Parathyroid adenoma (tissue), 2 donors: ENCODE results near the gene RAP1GAP2.
"Not testable (repeated sequence)": the region's sequence is repeated elsewhere in the genome, so short reads cannot be mapped to it uniquely, and the experiment has no call there.

Source experiments
- H2AFZ ChIP-seq: fragments of 300-600 bp; sonication (generic); one replicate; pipeline ENCODE4 v1.7.0; 2017; ENCODE audit warnings: antibody characterized with exemption, mild to moderate bottlenecking
- H3K27ac ChIP-seq: fragments of 300-600 bp; sonication (generic); one replicate; pipeline ENCODE4 v1.7.0; 2017
- H3K27me3 ChIP-seq: fragments of 300-600 bp; sonication (generic); one replicate; pipeline ENCODE4 v1.7.0; 2017; ENCODE audit warnings: low read length; ENCODE audit not compliant: control insufficient read depth, insufficient read depth
- H3K36me3 ChIP-seq: fragments of 300-600 bp; sonication (generic); one replicate; pipeline ENCODE4 v1.7.0; 2017; ENCODE audit warnings: low read length; ENCODE audit not compliant: control insufficient read depth, insufficient read depth
- H3K4me1 ChIP-seq: fragments of 300-600 bp; sonication (generic); one replicate; pipeline ENCODE4 v1.7.0; 2017; ENCODE audit warnings: control low read depth
- H3K4me2 ChIP-seq: fragments of 300-600 bp; sonication (generic); one replicate; pipeline ENCODE4 v1.7.0; 2017; ENCODE audit warnings: low read length
- H3K4me3 ChIP-seq: fragments of 300-600 bp; sonication (generic); one replicate; pipeline ENCODE4 v1.7.0; 2017; ENCODE audit warnings: low read depth, low read length
- H3K79me2 ChIP-seq: fragments of 300-600 bp; sonication (generic); one replicate; pipeline ENCODE4 v1.7.0; 2017; ENCODE audit warnings: control low read depth
- H3K9ac ChIP-seq: fragments of 300-600 bp; sonication (generic); one replicate; pipeline ENCODE4 v1.7.0; 2017; ENCODE audit warnings: mild to moderate bottlenecking
- H3K9me3 ChIP-seq: fragments of 300-600 bp; sonication (generic); one replicate; pipeline ENCODE4 v1.7.0; 2017; ENCODE audit warnings: low read length; ENCODE audit not compliant: control insufficient read depth
- TF ChIP-seq, protein P1 (sequence below): fragments of 300-600 bp; sonication (generic); IDR thresholded peaks from one replicate; pipeline ENCODE4 v1.7.0; 2017; ENCODE audit warnings: antibody characterized with exemption, mild to moderate bottlenecking
- donor health status: primary hyperparathyroidism.

Gene RAP1GAP2

DNA sequence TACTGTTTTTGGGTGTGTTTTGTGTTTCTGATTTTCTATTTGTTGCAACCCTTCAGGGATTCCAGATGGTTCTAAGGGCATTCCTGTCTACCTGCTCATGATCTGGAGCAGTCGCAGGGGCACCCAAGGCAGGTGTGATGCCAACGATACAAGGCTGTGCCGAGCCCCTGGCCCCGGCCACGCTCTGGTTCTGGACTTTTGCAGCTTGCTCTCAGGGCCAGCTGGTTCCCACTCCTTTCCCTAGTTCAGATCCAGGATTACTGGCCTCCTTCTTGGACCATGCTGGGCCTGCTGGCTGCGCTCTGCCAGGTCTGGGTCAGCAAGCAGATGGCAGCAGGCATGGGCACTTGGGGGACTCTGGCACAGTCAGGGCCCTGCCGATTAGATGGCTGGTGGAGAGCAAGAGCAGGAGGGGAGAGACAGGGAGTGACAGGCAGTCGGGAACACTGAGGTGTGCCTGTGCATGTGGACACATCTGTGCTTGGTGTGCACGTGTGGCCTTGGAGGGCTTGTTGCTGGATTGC is 15.2 kb upstream of the RAP1GAP2 start:
- Histone ChIP-seq H3K27me3 (no peaks in the 10 kb centered on the region), H3K36me3 (no peaks in the 10 kb centered on the region), H3K4me1 (no peaks in the 10 kb centered on the region), H3K4me2 (no peak overlapping the region), H3K4me3 (no peak overlapping the region), H3K9me3 (no peaks in the 10 kb centered on the region), H3K27ac (no peak overlapping the region), H3K9ac (no peak overlapping the region), H2AFZ (no peak overlapping the region), H3K79me2 (no peaks in the 10 kb centered on the region)
- TF ChIP-seq, protein P1, sequence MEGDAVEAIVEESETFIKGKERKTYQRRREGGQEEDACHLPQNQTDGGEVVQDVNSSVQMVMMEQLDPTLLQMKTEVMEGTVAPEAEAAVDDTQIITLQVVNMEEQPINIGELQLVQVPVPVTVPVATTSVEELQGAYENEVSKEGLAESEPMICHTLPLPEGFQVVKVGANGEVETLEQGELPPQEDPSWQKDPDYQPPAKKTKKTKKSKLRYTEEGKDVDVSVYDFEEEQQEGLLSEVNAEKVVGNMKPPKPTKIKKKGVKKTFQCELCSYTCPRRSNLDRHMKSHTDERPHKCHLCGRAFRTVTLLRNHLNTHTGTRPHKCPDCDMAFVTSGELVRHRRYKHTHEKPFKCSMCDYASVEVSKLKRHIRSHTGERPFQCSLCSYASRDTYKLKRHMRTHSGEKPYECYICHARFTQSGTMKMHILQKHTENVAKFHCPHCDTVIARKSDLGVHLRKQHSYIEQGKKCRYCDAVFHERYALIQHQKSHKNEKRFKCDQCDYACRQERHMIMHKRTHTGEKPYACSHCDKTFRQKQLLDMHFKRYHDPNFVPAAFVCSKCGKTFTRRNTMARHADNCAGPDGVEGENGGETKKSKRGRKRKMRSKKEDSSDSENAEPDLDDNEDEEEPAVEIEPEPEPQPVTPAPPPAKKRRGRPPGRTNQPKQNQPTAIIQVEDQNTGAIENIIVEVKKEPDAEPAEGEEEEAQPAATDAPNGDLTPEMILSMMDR: no peak

DNA sequence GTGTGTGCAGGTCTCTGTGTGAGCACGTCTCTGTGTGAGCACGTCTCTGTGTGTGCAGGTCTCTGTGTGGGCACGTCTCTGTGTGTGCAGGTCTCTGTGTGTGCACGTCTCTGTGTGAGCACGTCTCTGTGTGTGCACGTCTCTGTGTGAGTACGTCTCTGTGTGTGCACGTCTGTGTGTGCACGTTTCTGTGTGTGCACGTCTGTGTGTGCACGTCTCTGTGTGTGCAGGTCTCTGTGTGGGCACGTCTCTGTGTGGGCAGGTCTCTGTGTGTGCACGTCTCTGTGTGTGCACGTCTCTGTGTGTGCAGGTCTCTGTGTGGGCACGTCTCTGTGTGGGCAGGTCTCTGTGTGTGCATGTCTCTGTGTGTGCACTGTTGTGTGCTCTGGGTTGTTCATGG is 14.6 kb upstream of the RAP1GAP2 start:
- not testable (repeated sequence) for H3K9ac ChIP-seq

DNA sequence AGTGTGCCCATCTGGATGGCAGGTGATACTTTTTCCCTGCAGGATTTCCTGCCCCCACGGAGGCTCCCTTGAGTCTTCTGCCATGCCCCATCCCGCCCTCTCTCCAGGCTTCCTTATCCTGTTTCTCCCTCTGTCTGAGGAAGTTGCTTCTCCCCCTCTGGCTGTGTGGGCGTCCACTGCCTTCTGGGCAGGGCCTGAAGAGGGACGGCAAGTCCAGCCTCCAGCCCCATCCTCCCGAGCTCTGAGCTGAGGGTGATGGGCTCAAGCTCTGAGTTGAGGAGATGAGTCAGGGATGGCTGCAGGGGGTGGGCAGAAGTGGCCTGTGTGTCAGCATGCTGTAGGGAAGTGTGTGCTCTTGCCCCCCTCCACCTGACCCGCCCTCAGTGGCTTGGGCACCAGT is 14.2 kb upstream of the RAP1GAP2 start:
- H3K79me2 ChIP-seq: no peaks in the 10 kb centered on the region
- no peaks in the 10 kb centered on the region for H3K9me3 ChIP-seq
- H3K4me3 ChIP-seq: no peak overlapping the region
- TF ChIP-seq, protein P1: no peak
- H3K9ac ChIP-seq: no peak overlapping the region
- H3K36me3 ChIP-seq: no peaks in the 10 kb centered on the region
- H3K4me1 ChIP-seq: no peaks in the 10 kb centered on the region
- no peak overlapping the region for H3K4me2 ChIP-seq
- no peak overlapping the region for H2AFZ ChIP-seq
- H3K27ac ChIP-seq: no peak overlapping the region
- H3K27me3 ChIP-seq: no peaks in the 10 kb centered on the region

More for the DNA sequence above, 14.6 kb upstream of the RAP1GAP2 start:
- not testable (repeated sequence) for H3K4me2 ChIP-seq, H3K36me3 ChIP-seq, H3K27ac ChIP-seq, H3K9me3 ChIP-seq, H3K27me3 ChIP-seq, H3K79me2 ChIP-seq, H3K4me1 ChIP-seq, H3K4me3 ChIP-seq, H2AFZ ChIP-seq

DNA sequence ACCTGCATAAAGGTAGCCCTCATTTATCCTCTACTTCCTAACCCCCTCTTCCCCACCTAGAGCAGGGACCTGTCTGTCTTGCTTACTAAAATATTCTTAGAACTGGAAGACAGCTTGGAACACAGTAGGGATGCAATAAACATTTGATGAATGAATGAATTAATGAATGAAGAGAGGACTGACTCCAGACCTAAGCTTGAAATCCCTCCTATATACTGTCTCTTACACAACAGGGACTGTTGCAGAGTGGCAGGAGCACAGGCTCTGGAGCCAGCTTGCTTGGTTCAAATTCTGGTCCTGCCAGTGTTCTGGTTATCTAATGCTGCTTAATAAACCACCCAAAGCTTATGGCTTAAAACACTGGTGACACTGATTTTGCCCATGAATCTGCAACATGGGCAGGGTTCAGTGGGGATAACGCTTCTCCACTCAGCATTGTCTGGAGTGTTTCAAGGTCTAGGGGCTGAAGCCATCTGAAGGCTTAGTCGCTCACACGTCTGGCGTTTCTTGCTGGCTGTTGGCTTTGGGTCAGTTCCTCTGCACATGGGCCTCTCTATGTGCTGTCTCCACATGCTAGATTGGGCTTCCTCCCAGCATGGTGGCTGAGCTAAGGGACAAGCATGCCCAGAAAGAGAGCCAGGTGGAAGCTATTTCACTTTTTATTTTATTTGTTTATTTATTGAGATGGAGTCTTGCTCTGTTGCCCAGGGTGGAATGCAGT is 12.8 kb upstream of the RAP1GAP2 start:
- Histone ChIP-seq H3K9ac (no peak overlapping the region), H3K9me3 (no peaks in the 10 kb centered on the region)
- TF ChIP-seq, protein P1: no peak

DNA sequence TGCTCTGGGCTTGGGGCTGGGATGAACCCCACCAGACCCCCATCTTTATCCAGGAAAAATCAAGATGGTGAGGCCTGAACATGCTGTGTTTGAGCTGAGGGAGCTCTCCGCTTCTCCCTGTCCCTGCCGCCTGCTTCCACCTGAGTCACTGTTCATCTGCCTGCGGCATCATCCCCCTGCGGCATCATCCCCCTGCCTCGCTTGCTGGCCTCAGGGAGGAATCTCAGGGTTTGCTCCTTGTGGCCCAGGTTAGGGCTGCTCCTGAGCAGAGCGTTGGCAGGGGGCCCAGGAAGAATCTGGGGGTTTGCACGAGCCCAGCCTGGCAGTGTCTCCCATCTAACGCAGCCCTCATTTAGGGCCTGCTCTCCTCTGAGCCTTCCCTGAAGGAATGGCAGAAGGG is 11.4 kb upstream of the RAP1GAP2 start:
- no peak overlapping the region for H3K4me3 ChIP-seq
- H3K4me1 ChIP-seq: no peaks in the 10 kb centered on the region
- H3K27me3 ChIP-seq: no peaks in the 10 kb centered on the region
- H3K27ac ChIP-seq: no peak overlapping the region
- no peaks in the 10 kb centered on the region for H3K9me3 ChIP-seq
- no peak overlapping the region for H3K9ac ChIP-seq
- H3K36me3 ChIP-seq: no peaks in the 10 kb centered on the region
- no peak overlapping the region for H3K4me2 ChIP-seq
- H3K79me2 ChIP-seq: no peaks in the 10 kb centered on the region
- TF ChIP-seq, protein P1: no peak
- no peak overlapping the region for H2AFZ ChIP-seq

More for the DNA sequence above, 12.8 kb upstream of the RAP1GAP2 start:
- no peaks in the 10 kb centered on the region for H3K79me2 ChIP-seq
- no peak overlapping the region for H2AFZ ChIP-seq
- no peak overlapping the region for H3K4me2 ChIP-seq
- no peak overlapping the region for H3K4me3 ChIP-seq
- H3K27ac ChIP-seq: no peak overlapping the region
- H3K4me1 ChIP-seq: no peaks in the 10 kb centered on the region
- no peaks in the 10 kb centered on the region for H3K27me3 ChIP-seq
- no peaks in the 10 kb centered on the region for H3K36me3 ChIP-seq

DNA sequence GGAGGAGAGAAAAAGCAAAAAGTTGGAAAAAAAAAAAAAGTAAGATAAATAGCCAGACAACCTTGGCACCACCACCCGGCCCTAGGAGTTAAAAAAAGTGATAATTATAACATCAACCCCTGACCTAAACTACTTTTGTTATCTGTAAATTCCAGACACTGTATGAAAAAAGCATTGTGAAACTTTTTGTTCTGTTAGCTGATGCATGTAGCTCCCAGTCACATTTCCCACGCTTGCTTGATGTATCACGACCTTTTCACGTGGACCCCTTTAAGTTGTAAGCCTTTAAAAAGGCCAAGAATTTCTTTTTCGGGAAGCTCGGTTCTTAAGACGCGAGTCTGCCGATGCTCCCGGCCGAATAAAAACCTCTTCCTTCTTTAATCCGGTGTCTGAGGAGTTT is 10.9 kb upstream of the RAP1GAP2 start:
- not testable (repeated sequence) for H3K4me3 ChIP-seq, H3K27ac ChIP-seq, H3K9me3 ChIP-seq, H3K27me3 ChIP-seq, H3K36me3 ChIP-seq, H3K79me2 ChIP-seq, H3K9ac ChIP-seq, H3K4me1 ChIP-seq, H2AFZ ChIP-seq, H3K4me2 ChIP-seq
